Myocyte (in vitro differentiated cells): Measurements from ENCODE around the gene TBC1D4. TPM values are rescaled to one million over a fixed set of nuclear protein-coding genes. Genes with fewer than 3 reads are reported as not detected.

ENCODE experiments used
- DNase-seq: peaks from one replicate; pipeline ENCODE4 v3.0.0-alpha.2; 2012; ENCODE audit warnings: low read depth
- total RNA-seq: library from RNA; depleted of rRNA; stranded (reverse); fragments of >200 nt; gene quantifications from 2 replicates; pipeline ENCODE4 v1.2.3, GENCODE V29; 2014

Gene TBC1D4
- total RNA-seq, 1 donor from 2014 or later, result 23.2 TPM

DNA sequence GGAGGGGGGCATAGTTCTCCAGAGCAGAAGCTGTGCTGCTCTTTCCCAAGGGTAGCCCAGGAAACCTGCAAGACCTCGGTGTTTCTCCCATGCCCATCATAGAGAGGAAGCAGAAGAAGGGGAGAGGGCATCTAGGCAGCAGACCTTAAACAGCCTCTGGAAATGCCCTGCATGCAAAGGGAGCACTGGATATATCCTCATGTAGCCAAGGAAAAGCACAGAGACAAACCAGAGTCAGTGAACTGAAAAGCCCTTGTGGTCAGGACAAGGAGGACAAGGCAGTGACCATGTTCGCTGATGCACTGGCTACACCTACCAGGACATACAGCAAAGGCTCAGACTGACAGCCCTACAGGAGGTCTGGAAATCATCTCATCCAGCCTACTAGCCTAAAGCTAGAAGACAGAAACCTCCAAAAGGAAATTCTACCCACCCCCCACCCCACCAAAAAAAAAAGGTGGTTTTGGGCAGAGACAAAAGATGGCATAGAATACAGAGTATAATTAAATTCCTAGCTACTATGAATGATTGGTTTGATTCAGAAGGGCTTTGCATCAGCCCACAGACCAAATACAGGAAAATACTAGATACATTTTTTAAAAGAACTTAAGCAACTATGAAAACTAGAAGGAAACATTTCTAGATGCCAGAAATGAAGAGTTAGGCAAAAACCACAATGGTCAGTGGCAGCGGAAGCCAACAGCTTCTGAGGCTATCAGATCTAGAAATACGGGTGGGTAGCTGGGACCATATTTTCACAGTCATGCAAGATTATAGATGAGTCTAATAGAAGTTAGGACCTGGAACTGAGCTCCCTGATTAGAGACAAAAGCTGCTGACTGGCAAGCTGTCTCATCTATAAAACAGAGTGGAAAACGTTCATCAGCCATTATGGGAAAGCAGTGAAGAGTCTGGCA lies 4.4 kb upstream of the TBC1D4 start:
- no peak for DNase-seq

DNA sequence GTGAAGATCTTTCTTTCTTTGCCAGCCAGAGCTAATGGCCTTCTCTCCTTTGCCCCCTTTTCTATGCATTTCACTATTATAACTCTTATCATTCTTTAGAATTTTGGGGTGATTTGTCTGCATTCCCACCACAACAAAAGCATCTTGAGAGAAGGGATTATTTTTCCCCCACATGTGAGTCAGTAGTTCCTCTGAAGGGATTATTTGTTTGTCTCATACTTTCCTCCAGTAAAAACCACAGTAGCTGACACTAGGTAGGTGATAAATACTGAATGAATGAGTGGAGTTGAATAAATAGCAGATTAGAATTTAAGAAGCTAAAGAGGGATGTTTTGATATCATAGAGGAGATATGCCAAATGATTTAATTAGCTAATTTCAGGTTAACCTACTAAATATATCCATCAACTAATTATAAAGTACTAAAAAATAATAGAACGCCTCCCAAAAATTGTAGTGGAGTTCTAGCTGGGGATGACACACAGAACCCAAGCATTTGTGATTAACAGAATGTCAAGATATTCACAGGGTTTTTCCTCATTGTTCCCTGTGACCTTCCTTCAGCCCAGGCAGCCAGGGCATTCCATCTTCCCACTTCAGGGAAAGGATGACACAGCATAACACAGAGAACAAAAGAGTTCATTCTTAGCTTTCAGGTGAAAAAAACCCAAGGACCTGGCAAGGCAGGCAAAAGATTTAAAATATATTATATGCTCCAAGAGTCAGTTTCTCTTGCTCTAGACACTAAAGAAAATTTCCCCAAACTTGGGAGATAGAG lies 3.5 kb upstream of the TBC1D4 start:
- no peak for DNase-seq

- no peak for DNase-seq
Measured at GRCh38 chr13:75482820-75483079, 781 bp upstream of the TBC1D4 start.

DNA sequence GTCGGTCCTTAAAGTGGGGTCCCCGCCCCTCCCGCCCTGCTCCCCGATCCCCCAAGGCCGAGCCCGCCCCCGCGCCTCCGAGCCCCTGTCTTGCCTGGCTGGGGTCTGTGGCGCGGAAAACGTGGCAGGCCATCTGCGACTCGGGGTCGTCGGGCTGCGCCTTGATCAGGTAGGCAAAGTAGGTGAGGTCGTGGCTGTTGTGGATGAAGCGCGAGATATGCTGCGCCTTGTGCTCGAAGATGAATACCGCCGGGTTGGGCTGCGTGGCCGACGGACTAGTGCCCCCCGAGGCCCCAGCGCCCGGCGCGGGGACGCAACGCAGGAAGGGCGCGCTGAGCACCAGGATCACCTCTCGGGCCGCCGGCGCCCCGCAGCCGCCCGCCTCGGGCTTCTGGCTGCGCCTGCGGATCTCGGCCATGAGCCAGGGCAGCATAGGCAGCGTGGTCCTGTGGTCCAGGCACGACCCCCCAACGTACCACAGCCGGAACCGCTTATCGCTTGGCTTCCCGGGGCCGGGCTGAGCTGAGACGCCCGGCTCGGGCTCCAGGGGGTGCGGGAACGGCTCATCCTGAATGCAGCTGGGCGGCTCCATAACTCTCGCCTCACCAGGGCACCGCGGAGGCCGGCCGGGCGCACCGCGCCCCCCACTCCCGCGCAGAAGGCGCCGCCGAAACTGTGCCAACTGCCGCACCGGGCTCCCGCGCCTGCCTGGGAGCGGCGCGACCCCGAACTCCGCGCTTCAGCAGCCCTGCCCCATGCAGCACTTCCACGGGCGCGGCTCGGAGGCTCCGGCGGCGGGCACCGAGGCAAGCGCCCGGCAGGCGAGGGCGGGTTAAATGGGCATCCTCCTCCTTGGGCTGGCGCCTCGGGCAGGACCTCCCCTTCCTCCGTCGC lies 546 bp downstream of the TBC1D4 start:
- DNase-seq, result peak; percentile 49

DNA sequence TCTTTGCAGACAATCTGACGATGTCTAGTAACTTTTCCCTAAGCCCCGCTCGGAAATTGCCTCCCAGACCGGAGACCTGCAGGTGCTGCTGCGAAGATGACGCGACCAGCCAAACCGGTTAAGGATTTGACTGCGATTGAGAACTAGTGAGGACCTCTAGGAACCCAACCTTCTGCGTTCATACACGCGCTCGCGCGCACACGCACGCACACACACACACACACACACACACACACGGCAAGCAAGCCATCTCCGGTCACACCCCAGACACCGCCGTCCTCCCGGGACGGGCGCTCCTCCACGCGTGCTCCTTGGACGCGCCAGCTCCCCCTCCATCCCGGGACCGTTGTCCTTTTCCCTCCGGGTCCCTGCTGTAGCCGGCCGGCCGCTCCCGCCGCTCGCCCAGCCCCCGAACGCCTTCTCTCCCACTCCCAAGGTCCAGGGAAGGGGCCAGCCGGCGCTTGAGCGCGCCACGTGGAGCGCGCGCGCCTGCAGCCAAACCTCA lies 1.2 kb downstream of the TBC1D4 start:
- peak; percentile 43 for DNase-seq

DNA sequence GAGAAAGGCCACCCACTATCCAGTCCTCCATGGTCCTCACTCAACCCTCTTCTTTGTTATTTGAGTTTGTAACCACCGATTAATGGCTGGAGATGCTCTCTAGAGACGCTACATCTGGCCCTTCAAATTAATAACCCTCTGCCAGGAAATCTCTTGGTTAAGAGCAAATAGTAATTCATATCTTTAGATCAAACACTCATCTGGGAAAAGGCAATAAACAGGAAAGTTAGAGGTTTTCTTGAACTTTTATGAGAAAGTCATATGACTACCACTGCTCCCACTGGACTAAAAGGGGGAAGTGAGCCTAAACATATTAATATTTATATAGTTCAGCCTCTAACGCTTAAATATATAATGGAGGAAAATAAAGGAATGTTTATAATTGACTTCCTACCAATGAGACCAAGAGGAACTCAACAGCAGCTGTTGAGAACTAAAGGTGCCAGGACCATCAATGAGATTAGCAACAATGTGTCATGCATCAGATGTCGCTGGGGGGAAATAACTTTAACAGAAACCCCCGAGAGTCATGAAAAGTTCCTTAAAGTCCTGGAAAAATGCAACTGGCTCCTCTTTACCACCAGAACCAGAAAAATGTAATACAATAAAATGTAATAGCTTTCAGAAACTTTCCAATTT lies 2.7 kb downstream of the TBC1D4 start:
- no peak for DNase-seq

GRCh38 chr13:75478659-75479058 lies 3.3 kb downstream of the TBC1D4 start:
- no peak for DNase-seq

DNA sequence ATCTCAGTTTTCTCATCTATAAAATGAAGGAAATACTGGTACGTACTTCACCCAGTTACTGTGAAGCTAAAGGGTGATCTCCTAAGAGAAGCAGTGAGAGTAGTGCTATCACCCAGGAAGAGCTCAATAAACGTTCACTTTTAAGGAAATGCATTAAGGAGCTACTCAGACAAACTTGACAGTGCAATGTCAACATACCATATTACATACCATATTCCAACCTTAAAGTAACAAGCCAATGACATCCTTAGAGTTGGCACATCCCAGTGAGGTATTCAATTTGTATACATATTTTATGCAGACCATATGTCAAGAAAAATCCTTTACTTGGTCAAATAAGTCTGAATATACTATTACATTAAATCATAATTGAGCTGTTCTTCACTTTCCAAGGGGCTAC lies 7.0 kb downstream of the TBC1D4 start:
- DNase-seq, result no peak

DNA sequence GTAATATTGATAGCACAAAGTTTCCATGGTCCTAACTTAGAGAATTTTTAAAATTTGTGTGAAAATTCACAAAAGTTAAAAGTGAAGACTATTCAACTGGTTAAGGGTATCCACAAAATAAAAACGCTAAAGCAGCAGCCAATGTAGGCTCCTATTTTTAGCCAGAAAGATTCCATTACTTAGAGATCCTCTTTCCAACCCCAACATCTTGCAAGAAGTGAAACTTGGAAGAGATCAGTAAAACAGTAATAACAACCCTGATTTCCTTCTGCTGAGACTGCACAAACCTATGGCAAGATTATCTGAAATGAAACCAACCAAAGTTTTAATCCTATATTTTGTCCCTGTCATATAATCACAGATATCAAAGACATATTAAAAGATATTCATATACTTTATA lies 8.5 kb downstream of the TBC1D4 start:
- DNase-seq, result no peak

GRCh38 chr13:75470676-75471075 lies 11.3 kb downstream of the TBC1D4 start:
- DNase-seq, result no peak

GRCh38 chr13:75469047-75469446 lies 12.9 kb downstream of the TBC1D4 start:
- no peak for DNase-seq

- DNase-seq, result no peak
Measured at GRCh38 chr13:75468602-75469001, 13.4 kb downstream of the TBC1D4 start.

DNA sequence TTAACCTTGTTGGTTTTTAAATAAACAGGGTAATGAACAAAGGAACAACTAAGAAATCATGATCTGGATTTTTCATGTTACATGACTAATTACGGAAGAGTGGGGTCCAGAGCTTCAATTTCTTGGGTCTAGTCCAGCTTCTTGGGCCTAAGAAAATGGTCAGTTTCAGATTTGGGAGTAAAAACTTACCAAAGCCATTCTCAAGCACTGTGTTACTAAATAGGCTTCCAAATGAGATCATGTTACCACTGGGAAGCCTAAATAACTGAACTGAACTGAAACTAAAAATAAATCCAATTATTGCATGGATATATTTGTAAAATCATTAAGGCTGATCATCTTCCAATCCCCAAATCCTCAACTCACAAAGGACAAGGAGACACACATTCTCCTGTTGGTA lies 13.9 kb downstream of the TBC1D4 start:
- DNase-seq, result no peak

GRCh38 chr13:75467040-75467728 lies 14.8 kb downstream of the TBC1D4 start:
- no peak for DNase-seq

DNA sequence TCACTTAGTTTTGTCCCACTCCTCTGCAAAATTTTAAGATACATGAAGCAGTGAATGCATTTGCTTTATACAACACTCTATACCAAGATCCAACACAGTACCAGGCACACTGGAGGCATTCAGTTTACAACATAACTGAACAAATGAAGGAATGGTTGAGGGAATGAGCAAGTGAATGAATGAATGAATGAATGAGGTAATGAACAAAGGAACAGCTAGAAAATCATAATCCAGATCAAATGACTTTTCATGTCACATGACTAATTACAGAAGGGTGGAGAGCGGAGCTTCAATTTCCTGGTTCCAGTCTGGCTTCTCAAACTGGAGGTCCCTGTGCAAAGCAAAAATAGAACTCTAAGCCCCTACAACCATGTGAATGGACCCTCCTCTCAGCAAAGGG lies 16.7 kb downstream of the TBC1D4 start:
- no peak for DNase-seq

- DNase-seq, result no peak
Measured at GRCh38 chr13:75461314-75461713, 20.7 kb downstream of the TBC1D4 start.

DNA sequence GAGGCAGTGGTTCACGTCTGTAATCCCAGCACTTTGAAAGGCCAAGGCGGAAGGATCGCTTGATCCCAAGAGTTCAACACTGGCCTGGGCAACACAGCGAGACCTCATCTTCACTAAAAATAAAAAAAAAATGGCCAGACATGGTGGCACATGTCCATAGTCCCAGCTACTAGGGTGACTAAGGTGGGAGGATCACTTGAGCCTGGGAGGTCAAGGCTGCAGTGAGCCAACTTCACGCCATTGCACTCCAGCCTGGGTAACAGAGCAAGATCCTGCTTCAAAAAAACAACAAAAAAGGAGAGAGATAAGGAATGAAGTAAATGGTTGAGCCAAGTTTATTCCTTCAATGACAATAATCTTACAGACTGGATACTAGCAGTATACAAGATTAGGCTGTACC lies 21.3 kb downstream of the TBC1D4 start:
- DNase-seq, result no peak

DNA sequence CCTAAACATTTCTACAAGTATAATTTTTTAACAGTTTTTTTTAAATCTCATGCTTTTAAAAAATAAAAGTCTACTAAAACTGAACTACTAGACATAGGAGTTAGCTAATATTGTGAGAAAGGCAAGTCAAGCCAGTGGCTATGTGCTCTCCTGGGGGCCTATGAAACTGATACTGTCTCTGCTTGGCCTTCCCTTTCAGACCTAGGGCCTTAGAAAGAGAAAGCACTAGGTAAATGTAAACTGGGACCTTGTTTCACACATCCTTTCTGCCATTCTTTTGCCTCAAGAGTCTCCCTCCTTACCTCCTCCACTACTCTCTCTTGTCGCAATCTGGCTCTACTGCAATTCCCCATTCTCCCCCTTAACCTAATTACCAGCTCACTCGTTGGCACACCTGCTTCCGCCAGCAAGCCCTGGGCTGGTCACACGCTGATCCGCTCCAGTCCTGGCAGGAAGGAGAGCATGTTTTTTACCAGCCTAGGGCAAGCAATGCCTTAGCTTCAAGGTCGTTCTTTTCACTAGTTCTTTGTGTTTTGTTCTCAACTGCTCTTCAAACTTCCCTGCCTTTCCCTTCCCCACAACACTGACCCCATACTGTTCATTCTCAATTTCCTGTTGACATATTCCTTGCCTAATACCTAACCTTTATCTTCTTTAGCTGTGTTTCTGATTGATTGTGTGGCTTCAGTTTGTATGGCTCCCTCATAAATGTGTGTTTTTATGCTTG lies 23.1 kb downstream of the TBC1D4 start:
- no peak for DNase-seq

DNA sequence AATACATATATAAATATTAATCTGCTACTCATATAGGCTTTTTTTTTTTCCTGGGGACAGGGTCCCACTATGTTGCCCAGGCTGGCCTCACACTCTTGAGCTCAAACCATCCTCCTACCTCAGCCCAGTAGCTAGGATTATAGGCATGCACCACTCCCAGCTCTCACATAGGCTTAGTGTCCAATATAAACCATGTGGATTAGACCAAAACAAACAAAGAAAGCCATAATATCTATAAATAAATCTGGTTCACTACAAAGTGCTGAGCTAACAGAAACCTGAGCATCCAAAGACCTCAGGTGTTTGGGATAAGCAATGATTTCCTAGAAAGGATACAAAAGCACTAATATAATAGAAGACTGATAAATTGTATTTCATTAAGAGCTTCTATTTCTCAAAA lies 26.0 kb downstream of the TBC1D4 start:
- no peak for DNase-seq

- DNase-seq, result no peak
Measured at GRCh38 chr13:75454497-75454896, 27.5 kb downstream of the TBC1D4 start.
